Activated naive CD4-positive, alpha-beta T cell treated with anti-CD3 and anti-CD28 coated beads for 36 hours (primary cell): ENCODE measurements around the gene MAP3K15. TPM values are rescaled to one million over a fixed set of nuclear protein-coding genes. Genes with fewer than 3 reads are reported as not detected.

ENCODE experiments used
- CTCF ChIA-PET: fragments of 350-600 bp; sonication (Branson Sonifier 250); formaldehyde crosslinking; loops from one replicate; lab custom pipeline; 2021; ENCODE audit warnings: antibody characterized with exemption; lab: Charles Lee
- DNase-seq: peaks from one replicate; pipeline ENCODE4 v3.0.0-alpha.2; 2020
- H3K27ac Mint-ChIP-seq: one replicate; pipeline ENCODE4 v1.8.0; 2021; ENCODE audit warnings: mild to moderate bottlenecking, mixed read lengths
- H3K27me3 Mint-ChIP-seq: one replicate; pipeline ENCODE4 v1.8.0; 2021; ENCODE audit warnings: low read depth, mixed read lengths
- H3K36me3 Mint-ChIP-seq: one replicate; pipeline ENCODE4 v1.8.0; 2021; ENCODE audit warnings: low read depth, mixed read lengths
- H3K4me1 Mint-ChIP-seq: one replicate; pipeline ENCODE4 v1.8.0; 2021; ENCODE audit warnings: low read depth, mixed read lengths
- H3K4me3 Mint-ChIP-seq: one replicate; pipeline ENCODE4 v1.8.0; 2021; ENCODE audit warnings: mild to moderate bottlenecking, moderate library complexity, mixed read lengths
- H3K9me3 Mint-ChIP-seq: one replicate; pipeline ENCODE4 v1.8.0; 2021; ENCODE audit warnings: mixed read lengths
- intact Hi-C: fragments of 100-400 bp; cut with micrococcal nuclease; formaldehyde crosslinking; loops from one replicate; pipeline ENCODE4 v1.15.1; 2023
- total RNA-seq, 2 experiments: library from RNA; stranded (reverse); gene quantifications; one replicate each; pipeline ENCODE4 v1.2.3, GENCODE V29; 2021

MAP3K15 gene
- total RNA-seq, 2 experiments from 2014 or later, result 1.2 to 1.3 TPM

DNA sequence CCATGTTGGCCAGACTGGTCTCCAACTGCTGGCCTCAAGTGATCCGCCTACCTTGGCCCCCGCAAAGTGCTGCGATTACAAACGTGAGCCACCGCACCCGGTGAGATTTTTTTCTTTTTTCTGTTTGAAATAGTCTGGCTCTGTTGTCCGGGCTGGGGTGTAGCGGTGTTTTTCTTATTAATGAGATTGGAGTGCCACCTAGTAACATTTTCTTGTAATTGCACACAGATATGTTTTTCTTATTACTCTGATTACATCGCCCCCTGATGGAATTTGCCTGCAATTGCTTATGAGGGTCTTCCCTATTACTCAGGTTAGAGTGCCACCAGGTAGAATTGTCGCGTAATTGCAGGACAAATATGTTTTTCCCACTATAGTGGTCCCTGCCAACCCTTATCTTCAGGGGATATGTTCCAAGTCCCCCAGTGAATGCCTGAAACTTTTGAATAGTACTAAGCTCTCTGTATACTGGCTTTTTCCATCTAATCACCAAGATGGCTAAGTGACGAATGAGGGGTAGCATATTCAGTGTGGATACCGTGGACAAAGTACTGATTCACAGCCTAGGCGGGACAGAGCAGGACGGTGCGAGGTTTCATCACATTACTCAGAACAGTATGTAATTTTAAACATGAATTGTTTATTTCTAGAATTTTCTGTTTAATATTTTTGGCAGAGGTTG lies 180.2 kb downstream of the MAP3K15 start:
- H3K9me3 Mint-ChIP-seq, result no peaks in the 10 kb centered on the region
- no peak overlapping the region for H3K27ac Mint-ChIP-seq
- CTCF ChIA-PET, result interaction anchor here (0.5 to 2.5 kb wide), 5 partner anchors 8 to 1033 kb away, joined by 3 to 19 read pairs (median 4); no protein-coding TSS in a partner anchor
- intact Hi-C loops, result loop anchor here (1.0 to 10.0 kb wide), 6 partner anchors 110 to 944 kb away; partner anchors contain the start of gene PHKA2
- no peaks in the 10 kb centered on the region for H3K4me1 Mint-ChIP-seq
- no peaks in the 10 kb centered on the region for H3K27me3 Mint-ChIP-seq
- H3K36me3 Mint-ChIP-seq, result no peaks in the 10 kb centered on the region
- peak; percentile 44 for DNase-seq
- H3K4me3 Mint-ChIP-seq, result no peak overlapping the region

DNA sequence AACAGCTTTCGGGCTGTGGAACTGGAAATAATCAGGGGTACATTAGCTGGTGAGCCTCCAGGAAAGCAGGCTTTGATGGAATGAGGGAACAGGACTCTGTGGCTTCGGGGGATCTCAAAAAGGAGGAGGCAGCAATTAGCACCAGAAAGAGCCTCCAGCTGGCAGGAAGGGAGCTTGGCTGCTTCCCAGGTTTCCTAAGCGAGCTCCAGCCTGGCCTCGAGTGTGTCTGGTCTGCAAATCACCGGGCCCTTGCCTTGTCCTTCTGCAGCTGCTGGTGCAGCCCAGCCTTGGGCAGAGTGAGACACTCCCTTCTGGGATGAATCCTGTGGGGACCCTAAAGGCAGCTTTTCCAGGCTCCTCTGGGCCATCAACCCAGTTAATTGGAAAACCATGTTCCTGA lies 182.3 kb downstream of the MAP3K15 start:
- intact Hi-C loops, result loop anchor here (10.0 kb wide), 2 partner anchors 108 to 138 kb away; no protein-coding TSS in a partner anchor
- H3K9me3 Mint-ChIP-seq, result no peaks in the 10 kb centered on the region
- no peak for DNase-seq
- no peak overlapping the region for H3K4me3 Mint-ChIP-seq
- no peaks in the 10 kb centered on the region for H3K36me3 Mint-ChIP-seq
- CTCF ChIA-PET, result interaction anchor here (0.7 to 2.5 kb wide), 4 partner anchors 293 to 950 kb away, joined by 3 to 19 read pairs (median 4); no protein-coding TSS in a partner anchor
- no peak overlapping the region for H3K27ac Mint-ChIP-seq
- no peaks in the 10 kb centered on the region for H3K4me1 Mint-ChIP-seq
- H3K27me3 Mint-ChIP-seq, result no peaks in the 10 kb centered on the region

DNA sequence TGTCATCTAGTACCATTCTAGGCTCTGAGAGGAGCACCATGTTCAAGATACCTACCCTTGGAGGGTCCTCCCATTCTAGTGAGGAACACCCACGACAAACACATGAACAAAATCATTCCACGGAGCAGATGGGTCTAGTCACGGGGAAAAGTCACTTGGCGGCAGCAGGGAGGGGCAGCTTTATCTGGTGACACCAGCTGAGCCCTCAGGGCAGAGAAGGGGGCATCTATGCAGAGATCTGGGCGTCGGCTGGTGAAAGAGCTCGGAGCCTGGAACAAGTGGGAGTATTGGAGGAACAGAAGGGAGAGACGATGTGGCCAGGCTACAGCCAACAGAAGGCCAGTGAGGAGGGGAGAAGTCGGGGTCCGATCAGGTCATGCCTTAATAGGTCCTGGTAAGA lies 183.5 kb downstream of the MAP3K15 start:
- H3K27me3 Mint-ChIP-seq, result no peaks in the 10 kb centered on the region
- H3K4me3 Mint-ChIP-seq, result no peak overlapping the region
- CTCF ChIA-PET, result no interaction called here
- H3K9me3 Mint-ChIP-seq, result no peaks in the 10 kb centered on the region
- H3K4me1 Mint-ChIP-seq, result no peaks in the 10 kb centered on the region
- no peak for DNase-seq
- no peak overlapping the region for H3K27ac Mint-ChIP-seq
- intact Hi-C loops, result loop anchor here (10.0 kb wide), 2 partner anchors 107 to 137 kb away; no protein-coding TSS in a partner anchor
- H3K36me3 Mint-ChIP-seq, result no peaks in the 10 kb centered on the region

DNA sequence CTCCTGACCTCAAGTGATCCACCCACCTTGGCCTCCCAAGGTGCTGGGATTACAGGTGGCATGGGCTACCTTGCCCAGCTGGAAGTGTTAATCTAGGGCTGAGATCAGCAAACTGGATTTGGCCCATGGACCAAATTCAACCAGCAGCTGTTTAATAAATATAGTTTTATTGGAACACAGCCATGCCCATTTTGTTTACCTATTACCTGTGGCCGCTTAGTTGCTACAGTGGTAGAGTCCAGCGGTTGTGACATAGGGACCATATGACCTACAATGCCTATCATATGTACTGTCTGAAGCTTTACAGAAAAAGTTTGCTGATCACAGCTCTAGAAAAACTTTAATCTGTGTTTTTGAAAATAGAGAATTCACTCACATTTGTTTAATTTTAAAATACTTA lies 188.7 kb downstream of the MAP3K15 start:
- DNase-seq, result no peak
- H3K27me3 Mint-ChIP-seq, result no peaks in the 10 kb centered on the region
- H3K4me3 Mint-ChIP-seq, result no peak overlapping the region
- H3K9me3 Mint-ChIP-seq, result no peaks in the 10 kb centered on the region
- no peak overlapping the region for H3K27ac Mint-ChIP-seq
- intact Hi-C loops, result no loop called here
- no peaks in the 10 kb centered on the region for H3K36me3 Mint-ChIP-seq
- CTCF ChIA-PET, result no interaction called here
- H3K4me1 Mint-ChIP-seq, result no peaks in the 10 kb centered on the region

Other genes starting within 250 kb of the MAP3K15 start
- 100 to 1,000 TPM; 233 to 242 TPM for gene PDHA1, start 171.6 kb downstream of the MAP3K15 start, total RNA-seq